Gastrocnemius medialis (tissue), 4 donors: Measurements from ENCODE around the gene STARD3.

Experiments used
- POLR2A ChIP-seq, 2 donors: fragments of 450-650 bp; IDR thresholded peaks; one replicate each; pipeline ENCODE4 v1.6.1; 2017; ENCODE audit warnings: antibody characterized with exemption in 2 of 2, mild to moderate bottlenecking in 2 of 2, moderate library complexity in 2 of 2
- TF ChIP-seq, protein P1 (sequence below), 5 experiments: fragments of 450-650 bp in 3 of 5; fragments of 200-600 bp in 2 of 5; sonication (generic) in 2 of 5; IDR thresholded peaks in 4 of 5; conservative IDR thresholded peaks in 1 of 5; 1 replicate in 4 of 5; 2 replicates in 1 of 5; pipeline ENCODE4 v1.5.1; 2016 to 2019; ENCODE audit warnings: antibody characterized with exemption in 5 of 5, mild to moderate bottlenecking in 3 of 5, moderate library complexity in 3 of 5

DNA sequence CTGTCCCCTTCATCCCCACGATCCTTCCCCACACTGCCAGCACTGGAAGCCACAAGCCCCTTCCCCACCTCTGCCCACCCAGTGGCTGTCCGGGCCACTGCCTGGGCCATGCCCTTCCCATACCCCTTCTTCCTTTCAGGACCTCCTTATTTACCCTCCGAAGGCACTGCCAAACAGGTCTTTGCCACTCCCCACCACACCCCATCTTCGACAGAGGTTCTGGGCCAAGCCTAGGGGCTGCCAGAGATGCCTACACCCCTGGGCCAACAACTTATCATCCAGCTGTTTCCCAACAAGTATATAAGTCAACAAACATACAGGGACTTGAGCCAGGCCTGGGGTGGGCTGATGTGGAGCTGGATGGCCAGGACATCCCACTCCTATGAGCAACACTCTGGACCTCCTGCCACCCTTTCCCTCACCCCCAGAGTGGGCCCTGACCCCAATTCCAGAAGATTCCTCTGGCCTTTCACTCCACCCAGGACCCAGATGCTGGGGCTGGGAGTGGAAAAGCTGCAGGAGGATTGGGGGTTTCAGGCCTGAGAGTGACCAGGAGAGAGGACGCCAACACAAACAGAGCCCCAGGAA is 11.7 kb upstream of the STARD3 start:
- TF ChIP-seq, protein P1, sequence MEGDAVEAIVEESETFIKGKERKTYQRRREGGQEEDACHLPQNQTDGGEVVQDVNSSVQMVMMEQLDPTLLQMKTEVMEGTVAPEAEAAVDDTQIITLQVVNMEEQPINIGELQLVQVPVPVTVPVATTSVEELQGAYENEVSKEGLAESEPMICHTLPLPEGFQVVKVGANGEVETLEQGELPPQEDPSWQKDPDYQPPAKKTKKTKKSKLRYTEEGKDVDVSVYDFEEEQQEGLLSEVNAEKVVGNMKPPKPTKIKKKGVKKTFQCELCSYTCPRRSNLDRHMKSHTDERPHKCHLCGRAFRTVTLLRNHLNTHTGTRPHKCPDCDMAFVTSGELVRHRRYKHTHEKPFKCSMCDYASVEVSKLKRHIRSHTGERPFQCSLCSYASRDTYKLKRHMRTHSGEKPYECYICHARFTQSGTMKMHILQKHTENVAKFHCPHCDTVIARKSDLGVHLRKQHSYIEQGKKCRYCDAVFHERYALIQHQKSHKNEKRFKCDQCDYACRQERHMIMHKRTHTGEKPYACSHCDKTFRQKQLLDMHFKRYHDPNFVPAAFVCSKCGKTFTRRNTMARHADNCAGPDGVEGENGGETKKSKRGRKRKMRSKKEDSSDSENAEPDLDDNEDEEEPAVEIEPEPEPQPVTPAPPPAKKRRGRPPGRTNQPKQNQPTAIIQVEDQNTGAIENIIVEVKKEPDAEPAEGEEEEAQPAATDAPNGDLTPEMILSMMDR (IDR thresholded peaks at IDR 0.05 in 4 of 5, conservative IDR thresholded peaks at IDR 0.05 in 1 of 5): no peak
- TF ChIP-seq POLR2A (IDR thresholded peaks at IDR 0.05): no peak
